Activated T-helper 1 cell treated with anti-CD3 and anti-CD28 coated beads, Interleukin-2, amount 50 U/mL, for 16 hours (primary cell): ENCODE measurements around the gene C1QTNF6.

Experiments used
- DNase-seq, 2 donors: peaks; one replicate each; pipeline ENCODE4 v3.0.0-alpha.2; 2020; ENCODE audit warnings: low read depth in 1 of 2, low spot score in 1 of 2

The C1QTNF6 gene

DNA sequence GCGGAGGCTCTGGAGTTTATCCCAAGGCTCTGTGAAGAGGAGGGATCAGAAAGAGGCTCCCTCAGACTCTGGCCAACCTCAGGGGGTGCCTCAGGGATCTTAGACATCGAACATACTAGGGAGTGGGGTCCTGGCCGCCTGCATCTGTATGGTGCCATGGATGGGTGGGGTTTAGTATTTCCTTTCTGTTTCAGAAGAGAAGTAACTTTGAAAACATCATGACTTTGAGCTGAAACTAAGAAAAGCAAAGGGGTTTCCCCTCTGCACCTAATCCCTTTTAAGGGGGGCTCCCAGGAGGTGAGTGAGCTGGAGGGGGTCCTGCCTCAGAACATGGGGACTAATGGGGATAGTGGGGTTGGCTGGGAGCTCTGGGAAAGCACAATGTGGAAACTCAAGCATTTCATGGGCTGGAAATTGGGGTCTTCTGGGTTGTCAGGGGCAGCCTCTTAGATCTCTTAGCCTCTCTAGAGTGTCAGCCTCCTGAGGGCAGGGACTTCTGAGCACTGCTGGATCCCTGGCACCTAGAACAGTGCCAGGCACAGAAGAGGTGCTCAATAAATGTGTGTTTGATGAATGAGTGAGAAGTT lies 36.0 kb upstream of the C1QTNF6 start:
- no peak for DNase-seq

DNA sequence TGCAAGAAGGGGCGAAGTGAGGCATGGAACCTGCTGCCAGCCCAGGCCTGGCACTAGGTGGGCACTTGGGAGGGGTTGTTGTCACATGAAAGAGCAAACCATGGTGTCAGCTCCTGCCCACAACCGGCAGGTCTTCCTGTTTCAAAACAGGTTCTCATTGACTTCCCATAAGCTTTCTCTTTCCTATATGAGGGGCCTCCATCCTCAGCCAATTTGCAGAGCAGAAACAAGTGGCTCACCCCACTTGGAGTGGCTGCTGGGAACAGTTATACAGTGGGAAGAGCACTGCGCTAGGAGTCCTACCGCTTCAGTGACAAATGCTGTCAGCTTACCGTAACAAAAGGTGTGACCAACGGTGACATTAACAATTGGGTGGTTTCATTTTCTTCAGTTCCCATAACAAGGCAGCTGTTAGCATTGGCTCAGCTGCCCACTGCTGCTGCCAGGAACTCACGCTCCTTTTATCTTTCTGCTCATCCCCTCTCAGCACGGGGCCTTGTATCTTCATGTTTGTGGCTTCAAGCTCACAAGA lies 34.5 kb upstream of the C1QTNF6 start:
- no peak for DNase-seq

DNA sequence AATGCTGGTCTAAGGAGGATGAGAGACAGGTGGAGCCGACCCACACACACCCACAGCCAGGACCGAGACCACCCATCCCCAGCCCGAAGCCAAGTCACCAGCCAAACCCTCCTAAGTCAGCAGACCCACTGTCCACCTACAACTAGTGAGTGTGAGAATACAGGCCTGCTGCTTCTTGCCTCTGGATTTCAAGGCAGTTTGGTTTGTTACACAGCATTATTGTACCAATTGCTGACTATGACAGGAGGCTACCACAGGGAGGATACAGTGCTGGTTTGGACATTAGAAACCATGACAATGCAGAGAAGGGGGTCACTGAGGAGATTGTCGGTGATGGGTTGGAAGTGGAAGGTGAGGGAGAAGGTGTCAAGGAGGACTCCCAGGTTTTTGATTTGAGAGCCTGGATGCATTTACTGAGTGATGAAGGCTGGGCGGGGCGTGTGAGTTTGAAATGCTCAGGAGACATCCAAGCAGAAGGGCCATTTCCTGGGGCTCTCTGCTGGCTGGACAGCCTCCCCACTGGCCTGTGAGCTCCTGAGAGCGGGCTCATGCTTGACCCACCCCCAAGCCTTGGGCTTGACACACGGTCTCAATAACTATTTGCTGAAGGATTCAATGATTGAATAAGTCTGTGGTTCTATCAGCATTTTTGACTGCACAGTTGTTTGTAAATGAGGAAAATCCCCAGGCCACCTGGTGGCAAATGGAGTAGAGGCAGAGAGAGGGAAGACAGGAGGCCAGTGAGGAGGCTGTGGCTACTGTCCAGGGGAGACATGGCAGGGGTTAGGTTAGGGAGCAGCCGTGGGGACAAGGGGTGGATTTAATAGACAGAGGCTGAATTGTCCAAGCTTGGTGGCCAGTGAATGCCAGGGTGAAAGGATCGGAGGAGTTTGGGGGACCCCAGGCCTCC lies 33.6 kb upstream of the C1QTNF6 start:
- DNase-seq: no peak

DNA sequence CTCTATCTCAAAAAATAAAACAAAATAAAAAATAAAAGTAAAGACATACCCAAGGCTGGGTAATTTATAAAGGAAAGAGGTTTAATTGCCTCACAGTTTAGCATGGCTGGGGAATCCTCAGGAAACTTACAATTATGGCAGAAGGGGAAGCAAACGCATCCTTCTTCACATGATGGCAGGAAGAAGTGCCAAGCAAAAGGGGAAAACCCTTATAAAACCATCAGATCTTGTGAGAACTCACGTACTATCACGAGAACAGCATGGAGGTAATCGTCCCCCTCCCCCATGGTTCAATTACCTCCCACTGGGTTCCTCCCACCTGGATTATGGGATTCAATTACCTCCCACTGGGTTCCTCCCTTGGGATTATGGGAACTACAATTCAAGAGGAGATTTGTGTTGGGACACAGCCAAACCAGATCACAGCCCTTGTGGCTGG lies 32.5 kb upstream of the C1QTNF6 start:
- no peak for DNase-seq

DNA sequence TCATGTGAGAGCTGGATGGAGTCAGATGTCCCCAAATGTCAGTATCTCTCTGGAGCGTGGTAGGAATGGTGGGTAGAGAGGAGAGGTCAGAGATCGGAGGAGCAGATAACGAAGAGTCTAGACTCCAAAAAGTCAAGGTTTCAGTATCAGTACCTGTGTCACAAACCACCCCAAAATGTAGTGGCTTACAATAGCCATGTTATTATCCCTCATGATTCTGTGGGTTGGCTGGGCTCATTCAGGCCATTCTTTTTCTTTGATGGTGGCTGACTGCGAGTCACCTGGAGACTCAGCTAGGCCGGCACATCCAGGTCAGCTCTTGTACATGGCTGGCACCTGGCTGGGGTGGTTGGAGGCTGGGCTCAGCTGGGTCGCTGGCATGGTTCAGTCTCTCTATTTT lies 31.5 kb upstream of the C1QTNF6 start:
- DNase-seq: no peak

- peak; percentile 26 to 63 for DNase-seq
These were observed 30.8 kb upstream of the C1QTNF6 start for GRCh38 chr22:37218771-37219411.

- no peak for DNase-seq
These were observed 30.3 kb upstream of the C1QTNF6 start for GRCh38 chr22:37218399-37218770.

DNA sequence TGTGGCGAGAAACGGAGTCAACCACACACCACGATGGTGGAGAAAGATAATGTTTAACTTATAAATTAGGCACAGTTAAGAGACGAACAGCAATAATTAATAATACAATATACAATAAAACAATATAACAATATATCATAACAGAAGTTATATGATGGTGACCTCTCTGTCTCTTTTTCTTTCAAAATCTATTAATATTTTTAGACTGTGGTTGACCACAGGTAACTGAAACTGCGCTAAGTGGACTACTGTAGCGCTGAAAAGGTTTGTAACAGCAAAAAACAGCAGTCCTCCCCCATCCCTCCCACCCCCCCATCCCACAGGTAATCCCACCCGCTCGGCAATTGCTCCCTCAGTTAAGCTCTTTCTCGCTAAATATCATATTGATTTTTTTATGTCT lies 27.8 kb upstream of the C1QTNF6 start:
- no peak for DNase-seq

DNA sequence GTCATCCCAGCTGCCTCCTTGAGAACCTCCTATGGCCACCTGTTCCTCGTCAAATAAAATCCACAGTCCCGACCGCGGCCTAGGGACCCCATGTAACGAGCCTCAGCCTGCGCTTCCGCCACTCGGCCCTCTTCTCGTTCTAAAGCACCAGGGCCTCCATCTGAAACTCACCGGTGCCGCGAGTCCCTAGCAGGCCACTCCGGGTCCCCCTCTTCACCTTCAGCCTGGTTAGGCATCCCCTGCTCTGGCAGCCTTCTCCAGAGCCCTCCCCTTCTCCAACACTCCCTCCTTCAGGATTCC lies 26.6 kb upstream of the C1QTNF6 start:
- DNase-seq: no peak

GRCh38 chr22:37213941-37214730 lies 26.1 kb upstream of the C1QTNF6 start:
- no peak for DNase-seq

DNA sequence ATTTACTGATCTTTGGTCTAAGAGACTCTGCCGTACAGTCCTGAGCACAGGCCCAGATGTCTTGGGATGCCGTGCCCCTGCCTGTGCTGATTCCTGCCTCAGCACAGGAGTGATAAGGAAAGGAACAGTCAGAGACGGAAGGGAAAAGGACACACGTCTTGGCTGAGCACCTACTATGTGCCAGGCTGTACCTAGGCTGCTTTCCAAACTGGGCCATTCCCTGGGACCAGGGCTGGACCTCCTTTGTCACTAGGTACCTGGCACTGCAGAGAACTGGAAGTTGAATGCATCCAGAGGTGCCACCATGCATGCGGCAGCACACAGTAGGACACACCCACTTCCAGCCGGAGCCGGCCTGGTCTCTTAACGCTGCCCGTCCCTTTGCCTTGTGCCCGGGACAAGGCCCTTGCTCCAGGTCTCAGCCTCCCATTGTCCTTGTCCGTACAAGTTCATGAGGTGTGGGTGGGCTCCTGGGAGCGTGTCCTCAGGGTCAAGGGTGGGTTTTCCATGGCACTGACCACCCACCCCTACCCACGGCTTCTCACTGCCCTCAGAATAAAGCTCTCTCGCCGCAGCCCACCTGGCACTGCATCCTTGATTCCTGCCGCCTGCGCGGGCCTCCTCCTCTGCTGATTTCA lies 25.3 kb upstream of the C1QTNF6 start:
- DNase-seq: no peak

- DNase-seq: no peak
These were observed 24.3 kb upstream of the C1QTNF6 start, which contains the start of gene SSTR3 for GRCh38 chr22:37212174-37212906. TSS of gene SSTR3 (minus strand) at chr22:37212477. CDS start at chr22:37207803, 4,674 bp downstream.

DNA sequence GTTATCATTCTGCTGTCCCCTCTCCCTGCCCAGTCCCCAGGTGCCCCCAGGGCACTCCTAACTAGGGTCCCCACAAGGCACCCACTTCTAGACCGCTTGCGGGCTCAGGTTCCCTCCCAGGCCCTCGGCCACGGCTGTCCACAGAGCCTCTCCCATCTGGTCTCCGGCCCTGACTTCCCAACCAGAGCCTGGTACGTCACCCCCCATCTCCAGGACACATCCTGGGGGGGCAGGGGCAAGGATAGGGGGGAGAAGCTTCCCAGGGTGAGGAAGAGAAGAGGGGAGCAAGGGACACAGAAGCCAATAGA lies 23.8 kb upstream of the C1QTNF6 start:
- DNase-seq: no peak

DNA sequence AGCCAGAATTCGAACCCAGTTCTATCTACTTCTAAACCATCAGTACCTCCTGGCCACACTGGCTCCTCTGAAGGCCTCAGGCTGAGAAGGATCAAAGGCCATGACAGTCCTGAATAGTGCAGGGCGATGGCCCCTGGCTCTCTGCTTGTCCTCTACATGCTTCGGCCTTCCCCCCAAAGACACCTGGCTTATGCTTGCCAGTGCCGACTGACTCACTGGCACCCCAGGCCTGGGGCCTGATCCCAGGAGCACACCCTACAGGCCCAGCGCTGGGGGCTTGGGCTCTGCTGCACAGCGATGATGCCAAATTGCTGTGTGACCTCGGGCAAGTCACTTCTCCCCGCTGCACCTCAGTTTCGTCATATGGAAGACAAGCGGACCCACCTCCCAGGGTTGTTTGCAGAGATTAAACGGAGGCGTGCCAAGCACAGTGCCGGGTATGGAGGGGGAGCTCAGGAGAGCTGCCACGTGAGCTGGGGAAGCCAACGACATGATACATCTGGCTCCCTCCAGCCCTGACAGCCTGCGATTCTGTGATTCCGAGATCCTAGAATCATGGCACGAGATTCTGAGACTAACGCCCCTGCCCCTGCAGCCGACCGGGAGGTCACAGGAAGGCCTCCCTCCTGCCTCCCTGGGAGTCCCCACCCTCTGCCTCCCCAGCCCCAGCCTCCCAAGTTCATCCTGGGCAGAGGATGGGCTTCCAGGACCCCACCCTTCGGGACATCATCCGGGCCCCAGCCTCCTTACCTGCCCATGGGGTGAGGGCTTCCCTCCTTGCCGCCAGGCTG lies 23.2 kb upstream of the C1QTNF6 start:
- no peak for DNase-seq

DNA sequence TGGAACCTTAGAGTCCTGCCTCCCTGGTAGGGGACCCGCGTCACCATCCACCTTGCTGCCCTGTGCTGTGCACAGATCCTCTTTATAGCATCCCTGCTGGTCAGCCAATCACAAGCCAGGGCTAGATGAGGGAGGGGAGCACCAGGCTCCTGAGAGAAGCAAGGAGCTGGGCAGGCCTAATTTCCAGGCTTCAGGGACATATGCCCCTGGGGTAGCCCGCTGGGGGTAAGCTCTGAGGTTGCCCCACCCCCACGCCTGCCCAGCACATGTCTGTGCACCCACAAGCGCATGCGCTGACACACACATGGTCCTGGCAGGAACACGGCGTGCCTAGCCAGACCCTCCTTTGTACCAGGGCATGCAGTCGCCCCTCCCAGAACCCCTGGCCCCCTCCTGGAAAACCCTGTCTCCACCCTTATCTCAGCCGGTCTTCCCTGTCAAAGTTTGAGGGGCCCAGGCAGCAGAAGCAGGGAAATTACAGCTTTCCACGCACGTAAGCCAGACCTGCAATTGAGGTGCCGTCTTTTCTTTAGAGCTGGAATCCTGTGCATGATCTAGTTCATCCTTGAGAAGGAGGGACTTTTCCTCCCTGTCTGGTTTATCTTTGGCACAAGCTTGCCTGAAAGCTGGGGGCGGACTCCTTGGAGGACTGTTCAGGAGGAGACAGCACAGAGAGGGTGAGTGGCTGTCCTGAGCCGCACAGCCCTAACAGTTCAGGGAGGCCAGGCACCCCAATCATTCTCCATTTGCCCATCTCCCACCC lies 22.2 kb upstream of the C1QTNF6 start:
- DNase-seq: no peak

GRCh38 chr22:37209140-37209845 lies 21.2 kb upstream of the C1QTNF6 start:
- DNase-seq: no peak

DNA sequence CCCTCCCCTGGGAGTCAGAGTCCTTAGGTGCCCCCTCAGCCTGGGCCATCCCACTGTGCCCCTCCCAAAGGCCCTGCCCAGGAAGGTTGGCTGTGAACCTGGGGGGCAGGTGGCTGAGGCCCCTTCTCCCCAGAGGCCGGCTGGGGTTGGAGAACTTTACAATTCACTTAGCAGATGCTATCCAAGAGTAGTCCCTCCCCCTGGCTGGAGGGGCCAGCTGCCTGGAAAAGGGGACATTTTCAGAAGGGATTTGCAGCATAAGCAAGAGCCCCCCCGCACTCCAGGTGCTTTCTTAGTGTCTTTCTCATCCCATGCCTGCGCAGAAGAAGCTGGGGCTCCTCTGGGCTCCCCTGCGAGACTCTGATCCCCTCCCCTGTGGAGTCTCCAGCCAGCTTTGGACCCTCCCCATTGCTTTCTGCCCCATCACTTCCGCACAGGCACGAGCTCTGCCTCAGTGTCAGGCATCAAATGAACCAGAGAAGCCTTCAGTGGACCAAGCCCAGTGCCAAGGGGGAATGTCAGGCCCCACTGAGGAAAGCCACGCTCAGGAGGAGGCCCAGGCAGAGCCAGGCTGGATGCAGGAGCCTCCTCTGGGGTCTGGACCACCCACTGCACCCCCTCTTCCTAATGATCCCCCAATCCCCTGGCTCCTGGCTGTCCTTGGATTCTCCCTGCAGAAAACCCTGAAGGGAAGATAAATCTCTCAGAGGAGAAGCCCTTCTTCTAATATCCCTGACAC lies 20.5 kb upstream of the C1QTNF6 start:
- no peak for DNase-seq
